Effector CD4-positive, alpha-beta T cell (primary cell): ENCODE measurements around the gene NUTM2A.
"Not testable (repeated sequence)": the region's sequence is repeated elsewhere in the genome, so short reads cannot be mapped to it uniquely, and the experiment has no call there.

Source experiments
- DNase-seq: peaks from one replicate; pipeline ENCODE4 v3.0.0-alpha.2; 2020

NUTM2A gene

GRCh38 chr10:87248818-87249353 lies 23.6 kb downstream of the NUTM2A start:
- DNase-seq, result not testable (repeated sequence)

DNA sequence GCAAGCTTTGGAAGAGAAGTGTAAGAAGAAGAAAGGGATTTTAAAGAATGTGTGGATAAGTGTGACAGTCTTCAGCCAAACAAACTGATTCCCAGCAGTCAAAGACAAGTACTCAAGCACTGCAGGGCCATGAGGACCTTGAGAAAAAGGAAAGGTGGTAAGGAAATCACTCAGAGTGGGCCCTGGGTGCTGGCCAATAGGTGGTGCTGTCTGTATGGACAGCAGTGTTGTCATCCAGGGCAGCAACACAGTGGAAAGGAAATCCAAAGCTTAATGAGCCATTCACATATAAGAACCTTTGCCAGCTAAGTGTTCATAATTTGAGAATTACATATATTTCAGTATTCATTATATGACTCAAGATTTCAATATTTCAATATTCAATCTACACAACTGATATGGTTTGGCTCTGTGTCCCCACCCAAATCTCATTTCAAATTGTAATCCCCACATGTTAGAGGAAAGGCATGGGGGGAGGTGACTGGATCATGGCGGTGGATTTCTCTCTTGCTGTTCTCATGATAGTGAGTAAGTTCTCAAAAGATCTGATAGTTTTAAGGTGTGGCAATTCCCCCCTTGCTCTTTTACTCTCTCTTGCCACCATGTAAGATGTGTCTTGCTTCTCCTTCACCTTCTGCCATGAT lies 55.6 kb downstream of the NUTM2A start:
- DNase-seq, result not testable (repeated sequence)
